Measurements from ENCODE around the gene GTPBP6.

GRCh38 chrX:285076-285677 is 33.4 kb downstream of the GTPBP6 start:
- TF ChIP-seq TAF1 (IDR thresholded peaks at IDR 0.05; ENCODE audit: low read depth) (no peak), RAD21 (IDR thresholded peaks at IDR 0.05; ENCODE audit: low read depth) (no peak), ZBTB7A (IDR thresholded peaks at IDR 0.05; ENCODE audit: low read depth) (no peak), CREB1 (IDR thresholded peaks at IDR 0.05; ENCODE audit: low read depth) (no peak), EP300 (IDR thresholded peaks at IDR 0.05; ENCODE audit: borderline replicate concordance) (no peak), REST (IDR thresholded peaks at IDR 0.05; ENCODE audit: low read depth) (no peak), FOXM1 (IDR thresholded peaks at IDR 0.05; ENCODE audit: borderline replicate concordance, low read depth) (no peak), USF1 (IDR thresholded peaks at IDR 0.05) (no peak), CEBPB (IDR thresholded peaks at IDR 0.05) (no peak), NFIC (IDR thresholded peaks at IDR 0.05) (no peak), TCF12 (IDR thresholded peaks at IDR 0.05; ENCODE audit: low read depth) (no peak), MAX (IDR thresholded peaks at IDR 0.05) (no peak), TEAD4 (IDR thresholded peaks at IDR 0.05) (no peak)
